H9 (cell line): ENCODE results near the gene MED15. TPM values are rescaled to one million over a fixed set of nuclear protein-coding genes. Genes with fewer than 3 reads are reported as not detected.

Source experiments
- DNase-seq: peaks from one replicate; pipeline ENCODE4 v3.0.0-alpha.2; 2017
- H2AFZ ChIP-seq: one replicate; pipeline ENCODE4 v1.6.1; 2013; ENCODE audit warnings: mild to moderate bottlenecking, low read length, control low read depth, moderate library complexity
- H2AK5ac ChIP-seq: 2 replicates; pipeline ENCODE4 v1.6.1; 2013; ENCODE audit warnings: low read length, control low read depth, mixed read lengths; ENCODE audit not compliant: insufficient read length
- H2BK120ac ChIP-seq: one replicate; pipeline ENCODE4 v1.6.1; 2013; ENCODE audit warnings: low read depth, mild to moderate bottlenecking, low read length, control low read depth, inconsistent platforms; ENCODE audit not compliant: poor library complexity, severe bottlenecking
- H2BK12ac ChIP-seq: 2 replicates; pipeline ENCODE4 v1.6.1; 2013; ENCODE audit warnings: low read length, control low read depth, mixed read lengths, low read depth; ENCODE audit not compliant: insufficient read length
- H2BK15ac ChIP-seq: 2 replicates; pipeline ENCODE4 v1.6.1; 2013; ENCODE audit warnings: low read depth, low read length, control low read depth
- H2BK20ac ChIP-seq: one replicate; pipeline ENCODE4 v1.6.1; 2013; ENCODE audit warnings: low read depth, mild to moderate bottlenecking, low read length, control low read depth, inconsistent platforms; ENCODE audit not compliant: poor library complexity, severe bottlenecking
- H2BK5ac ChIP-seq: 2 replicates; pipeline ENCODE4 v1.6.1; 2013; ENCODE audit warnings: low read length, control low read depth, mixed read lengths; ENCODE audit not compliant: insufficient read length
- H3K14ac ChIP-seq: 2 replicates; pipeline ENCODE4 v1.6.1; 2013; ENCODE audit warnings: low read length, control low read depth; ENCODE audit not compliant: insufficient read depth
- H3K18ac ChIP-seq: 2 replicates; pipeline ENCODE4 v1.6.1; 2013; ENCODE audit warnings: low read depth, mild to moderate bottlenecking, mixed read lengths, low read length, control low read depth; ENCODE audit not compliant: insufficient read length
- H3K23ac ChIP-seq: 2 replicates; pipeline ENCODE4 v1.6.1; 2013; ENCODE audit warnings: low read length, control low read depth, mixed read lengths, low read depth; ENCODE audit not compliant: insufficient read length
- H3K23me2 ChIP-seq: 2 replicates; pipeline ENCODE4 v1.6.1; 2013; ENCODE audit warnings: low read depth, mild to moderate bottlenecking, mixed read lengths, low read length, control low read depth; ENCODE audit not compliant: insufficient read length, poor library complexity, severe bottlenecking
- H3K27ac ChIP-seq: 2 replicates; pipeline ENCODE4 v1.5.1; 2013; ENCODE audit warnings: low read length, control low read depth, mixed read lengths, low read depth; ENCODE audit not compliant: insufficient read length
- H3K27me3 ChIP-seq: 2 replicates; pipeline ENCODE4 v1.6.1; 2013; ENCODE audit warnings: low read length, control low read depth, inconsistent platforms; ENCODE audit not compliant: insufficient read depth
- H3K4ac ChIP-seq: 2 replicates; pipeline ENCODE4 v1.6.1; 2013; ENCODE audit warnings: low read depth, mild to moderate bottlenecking, control low read depth, inconsistent platforms, low read length, moderate library complexity
- H3K4me1 ChIP-seq: 2 replicates; pipeline ENCODE4 v1.6.1; 2013; ENCODE audit warnings: low read length, control low read depth, inconsistent platforms; ENCODE audit not compliant: insufficient read depth
- H3K4me2 ChIP-seq: 2 replicates; pipeline ENCODE4 v1.6.1; 2013; ENCODE audit warnings: low read length, control low read depth, mixed read lengths; ENCODE audit not compliant: insufficient read length, insufficient read depth
- H3K56ac ChIP-seq: 2 replicates; pipeline ENCODE4 v1.6.1; 2013; ENCODE audit warnings: low read depth, mild to moderate bottlenecking, mixed read lengths, low read length, control low read depth; ENCODE audit not compliant: insufficient read length
- H3K79me1 ChIP-seq: 2 replicates; pipeline ENCODE4 v1.6.1; 2013; ENCODE audit warnings: low read depth, mild to moderate bottlenecking, moderate library complexity, low read length, control low read depth, inconsistent platforms; ENCODE audit not compliant: insufficient read depth, poor library complexity, severe bottlenecking
- H3K79me2 ChIP-seq: 2 replicates; pipeline ENCODE4 v1.6.1; 2013; ENCODE audit warnings: low read length, control low read depth, inconsistent platforms; ENCODE audit not compliant: insufficient read depth
- H3K9ac ChIP-seq: 2 replicates; pipeline ENCODE4 v1.6.1; 2013; ENCODE audit warnings: low read length, control low read depth, mixed read lengths; ENCODE audit not compliant: insufficient read length; ENCODE audit errors: extremely low read depth
- H3K9me3 ChIP-seq: one replicate; pipeline ENCODE4 v1.6.1; 2013; ENCODE audit warnings: low read depth, low read length, inconsistent platforms; ENCODE audit not compliant: control insufficient read depth
- H3T11ph ChIP-seq: one replicate; pipeline ENCODE4 v1.6.1; 2013; ENCODE audit warnings: mild to moderate bottlenecking, low read length, control low read depth, inconsistent platforms
- H4K20me1 ChIP-seq: one replicate; pipeline ENCODE4 v1.6.1; 2013; ENCODE audit not compliant: control insufficient read depth, insufficient read length, insufficient read depth
- H4K5ac ChIP-seq: 2 replicates; pipeline ENCODE4 v1.6.1; 2013; ENCODE audit warnings: low read depth, mild to moderate bottlenecking, mixed read lengths, low read length, control low read depth; ENCODE audit not compliant: insufficient read length
- H4K8ac ChIP-seq: replicated peaks from 2 replicates; pipeline ENCODE4 v1.6.1; 2013; ENCODE audit warnings: low read length, control low read depth, mixed read lengths, low read depth; ENCODE audit not compliant: insufficient read length
- H4K91ac ChIP-seq: 2 replicates; pipeline ENCODE4 v1.6.1; 2013; ENCODE audit warnings: low read depth, mild to moderate bottlenecking, moderate library complexity, mixed read lengths, low read length, control low read depth; ENCODE audit not compliant: insufficient read length
- H3K27ac Mint-ChIP-seq, 3 experiments: 2 replicates in 2 of 3; 3 replicates in 1 of 3; pipeline ENCODE4 v1.8.0; 2020 to 2021; ENCODE audit warnings: mixed read lengths in 3 of 3, mild to moderate bottlenecking in 1 of 3, moderate library complexity in 1 of 3
- H3K27me3 Mint-ChIP-seq: 2 replicates; pipeline ENCODE4 v1.8.0; 2021; ENCODE audit warnings: low read depth, mild to moderate bottlenecking, moderate library complexity, mixed read lengths
- H3K36me3 Mint-ChIP-seq, 3 experiments: 2 replicates in 2 of 3; 3 replicates in 1 of 3; pipeline ENCODE4 v1.8.0; 2020 to 2021; ENCODE audit warnings: low read depth in 3 of 3, mixed read lengths in 3 of 3; ENCODE audit not compliant: insufficient read depth in 1 of 3
- H3K4me1 Mint-ChIP-seq, 2 experiments: 2 replicates each; pipeline ENCODE4 v1.8.0; 2020; ENCODE audit warnings: mixed read lengths in 2 of 2
- H3K4me3 Mint-ChIP-seq, 2 experiments: 2 replicates in 1 of 2; 3 replicates in 1 of 2; pipeline ENCODE4 v1.8.0; 2020 to 2021; ENCODE audit warnings: mild to moderate bottlenecking in 2 of 2, mixed read lengths in 2 of 2, moderate library complexity in 1 of 2
- H3K9me3 Mint-ChIP-seq, 2 experiments: 2 replicates in 1 of 2; 3 replicates in 1 of 2; pipeline ENCODE4 v1.8.0; 2020; ENCODE audit warnings: mild to moderate bottlenecking in 2 of 2, mixed read lengths in 2 of 2, moderate library complexity in 1 of 2
- WGBS: extraction: QIAGEN DNeasy Blood & Tissue Kit; methylation state at CpG from one replicate; pipeline ENCODE4 v1.1.7; 2013; ENCODE audit warnings: missing lambda C conversion rate, low lambda C conversion rate, mixed read lengths; ENCODE audit not compliant: insufficient read length; ENCODE audit errors: extremely low coverage; 5-methylcytosine and 5-hydroxymethylcytosine counted together
- total RNA-seq: library from RNA; stranded (reverse); gene quantifications from 2 replicates; pipeline ENCODE4 v1.2.1, GENCODE V29; 2021
- TF ChIP-seq, protein P1 (sequence below): fragments of 200-600 bp; sonication (generic); conservative IDR thresholded peaks from 3 replicates; pipeline ENCODE4 v1.8.0; 2021; ENCODE audit warnings: antibody characterized with exemption, mild to moderate bottlenecking

The MED15 gene
- total RNA-seq, 1 experiment from 2014 or later = 47.4 TPM

- TF ChIP-seq, protein P1, sequence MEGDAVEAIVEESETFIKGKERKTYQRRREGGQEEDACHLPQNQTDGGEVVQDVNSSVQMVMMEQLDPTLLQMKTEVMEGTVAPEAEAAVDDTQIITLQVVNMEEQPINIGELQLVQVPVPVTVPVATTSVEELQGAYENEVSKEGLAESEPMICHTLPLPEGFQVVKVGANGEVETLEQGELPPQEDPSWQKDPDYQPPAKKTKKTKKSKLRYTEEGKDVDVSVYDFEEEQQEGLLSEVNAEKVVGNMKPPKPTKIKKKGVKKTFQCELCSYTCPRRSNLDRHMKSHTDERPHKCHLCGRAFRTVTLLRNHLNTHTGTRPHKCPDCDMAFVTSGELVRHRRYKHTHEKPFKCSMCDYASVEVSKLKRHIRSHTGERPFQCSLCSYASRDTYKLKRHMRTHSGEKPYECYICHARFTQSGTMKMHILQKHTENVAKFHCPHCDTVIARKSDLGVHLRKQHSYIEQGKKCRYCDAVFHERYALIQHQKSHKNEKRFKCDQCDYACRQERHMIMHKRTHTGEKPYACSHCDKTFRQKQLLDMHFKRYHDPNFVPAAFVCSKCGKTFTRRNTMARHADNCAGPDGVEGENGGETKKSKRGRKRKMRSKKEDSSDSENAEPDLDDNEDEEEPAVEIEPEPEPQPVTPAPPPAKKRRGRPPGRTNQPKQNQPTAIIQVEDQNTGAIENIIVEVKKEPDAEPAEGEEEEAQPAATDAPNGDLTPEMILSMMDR = no peak
- peaks cover 3% of the 10 kb centered on the region; the same call in 1 of the 2 replicates for H3K4me1 ChIP-seq
- H2BK12ac ChIP-seq = no peak overlapping the region
- no CpG with 5 or more reads among the region's 7 CpGs for WGBS
- no peak overlapping the region for H2BK15ac ChIP-seq
- no peaks in the 10 kb centered on the region for H4K20me1 ChIP-seq
- H4K91ac ChIP-seq = no peak overlapping the region
- H3K56ac ChIP-seq = no peak overlapping the region
- H3K9me3 ChIP-seq = no peaks in the 10 kb centered on the region
- DNase-seq = no peak
- Mint-ChIP-seq H3K27ac (no peak overlapping the region), H3K27me3 (no peaks in the 10 kb centered on the region), H3K4me3 (no peak overlapping the region), H3K9me3 (no peaks in the 10 kb centered on the region; a peak in 1 of 5 replicates), H3K4me1 (peaks cover 7 to 17% of the 10 kb centered on the region in 2 experiments), H3K36me3 (peaks cover 7 to 21% (median 11%) of the 10 kb centered on the region in 3 experiments; a peak in 6 of 7 replicates)
- H4K5ac ChIP-seq = no peak overlapping the region
- H3K4ac ChIP-seq = no peak overlapping the region
- no peak overlapping the region for H2AK5ac ChIP-seq
- H3K23me2 ChIP-seq = no peaks in the 10 kb centered on the region
- no peak overlapping the region for H3K9ac ChIP-seq
- no peak overlapping the region for H4K8ac ChIP-seq
- H2BK120ac ChIP-seq = no peak overlapping the region
- peaks cover 17% of the 10 kb centered on the region; the same call in 1 of the 2 replicates for H3K79me2 ChIP-seq
- H2BK5ac ChIP-seq = no peak overlapping the region
- H3K23ac ChIP-seq = no peak overlapping the region
- H3K4me2 ChIP-seq = no peak overlapping the region
- H3K27me3 ChIP-seq = no peaks in the 10 kb centered on the region
- no peak overlapping the region for H2BK20ac ChIP-seq
- H3T11ph ChIP-seq = no peak overlapping the region
- no peak overlapping the region for H3K14ac ChIP-seq
- peaks cover 5% of the 10 kb centered on the region for H3K79me1 ChIP-seq
- H3K27ac ChIP-seq = no peak overlapping the region
- no peak overlapping the region for H3K18ac ChIP-seq
- H2AFZ ChIP-seq = no peak overlapping the region
Measured at GRCh38 chr22:20520093-20520511, 12.7 kb downstream of the MED15 start.
